ENCODE results near the gene CSF2.

CSF2 gene

GRCh38 chr5:132073231-132074013 is at the start of gene CSF2:
CSF2 (plus strand) TSS chr5:132073789; CDS start chr5:132073824, 35 bp downstream.
- no peak for DNase-seq (ENCODE audit: low read depth in 3 of 3, low spot score in 1 of 3)

- no peak for DNase-seq (ENCODE audit: low read depth in 3 of 3, low spot score in 1 of 3)
Measured at GRCh38 chr5:132024117-132024435, 49.5 kb upstream of the CSF2 start.

DNA sequence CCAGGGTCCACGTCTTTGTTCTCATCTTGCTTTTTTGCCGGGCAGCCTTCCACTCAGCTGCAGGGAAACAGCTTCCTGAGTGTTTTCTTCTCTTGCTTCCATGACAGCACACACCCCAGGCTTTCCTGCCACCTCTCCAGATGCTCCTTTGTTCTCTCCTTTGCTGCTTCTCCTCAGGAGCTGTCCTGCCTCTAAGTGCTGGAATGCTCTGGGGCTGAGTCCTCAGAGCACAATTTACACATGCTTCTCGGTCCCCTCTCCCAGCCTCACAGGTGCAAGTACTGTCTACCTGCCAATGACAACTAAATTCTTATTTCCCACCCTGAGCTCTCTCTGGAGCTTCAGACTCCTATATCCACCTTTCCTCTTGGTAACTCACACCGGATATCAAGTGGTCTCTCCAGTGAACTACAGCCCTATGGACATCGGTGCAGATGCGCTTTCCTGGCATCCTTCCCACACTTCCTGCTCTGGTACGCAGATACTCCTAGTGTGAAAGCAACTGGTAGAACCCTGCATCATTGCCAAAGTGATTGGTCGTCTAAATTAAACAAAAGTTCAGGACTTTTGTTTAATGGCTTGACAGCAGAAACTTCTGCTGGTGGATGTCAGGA is 48.7 kb upstream of the CSF2 start:
- DNase-seq (ENCODE audit: low read depth in 3 of 3, low spot score in 1 of 3), result no peak

DNA sequence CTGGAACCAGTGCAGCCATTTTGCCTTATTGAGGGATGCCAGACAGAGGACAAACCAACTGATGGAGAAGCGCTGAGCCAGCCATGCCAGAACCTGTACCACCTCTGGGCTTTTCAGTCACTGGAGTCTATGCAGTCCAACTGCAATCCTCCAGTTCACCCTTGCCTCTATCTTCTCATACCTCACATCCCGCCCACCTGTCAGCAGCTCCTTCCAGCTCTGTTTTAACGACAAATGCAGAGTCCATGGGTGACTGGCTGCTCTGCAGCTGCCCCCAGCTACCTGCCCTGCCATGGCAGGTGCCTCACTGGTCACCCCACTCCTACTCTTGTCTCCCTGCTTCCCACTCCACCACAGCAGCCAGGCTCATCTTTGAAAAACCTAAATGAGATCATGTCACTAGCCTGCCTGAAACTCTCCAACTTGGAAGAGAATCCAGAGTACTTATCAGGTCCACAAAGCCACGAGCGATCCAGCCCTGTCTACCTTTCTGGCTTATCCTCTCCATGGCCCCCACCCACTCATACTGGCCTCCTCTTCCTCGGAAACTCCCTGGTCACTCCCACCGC is 48.1 kb upstream of the CSF2 start:
- no peak for DNase-seq (ENCODE audit: low read depth in 3 of 3, low spot score in 1 of 3)

DNA sequence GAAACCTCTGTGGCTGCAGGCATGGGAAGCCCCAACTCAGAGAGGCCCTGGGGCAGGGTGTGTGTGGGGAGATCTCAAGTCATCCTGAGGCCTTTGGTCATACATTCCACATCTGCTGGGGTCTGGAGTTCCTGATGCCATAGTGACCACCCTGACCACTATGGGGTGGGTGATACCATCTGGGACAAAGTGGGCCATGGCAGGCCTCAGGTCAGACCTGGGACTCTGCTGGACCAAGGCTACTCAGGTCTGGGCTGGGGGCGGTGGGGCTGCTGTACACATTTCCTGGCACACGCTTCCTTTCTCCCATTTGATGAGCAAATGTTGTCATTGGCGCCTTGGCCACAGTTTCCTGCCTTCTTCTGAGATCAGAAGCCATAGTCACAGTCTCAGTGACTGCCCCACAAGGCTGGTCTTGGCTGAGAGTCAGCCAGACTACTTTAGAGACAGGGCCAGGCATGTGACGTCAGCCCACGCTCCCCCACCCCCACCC is 47.0 kb upstream of the CSF2 start:
- no peak for DNase-seq (ENCODE audit: low read depth in 3 of 3, low spot score in 1 of 3)

- no peak for DNase-seq (ENCODE audit: low read depth in 3 of 3, low spot score in 1 of 3)
Measured at GRCh38 chr5:132027027-132027426, 46.6 kb upstream of the CSF2 start.

DNA sequence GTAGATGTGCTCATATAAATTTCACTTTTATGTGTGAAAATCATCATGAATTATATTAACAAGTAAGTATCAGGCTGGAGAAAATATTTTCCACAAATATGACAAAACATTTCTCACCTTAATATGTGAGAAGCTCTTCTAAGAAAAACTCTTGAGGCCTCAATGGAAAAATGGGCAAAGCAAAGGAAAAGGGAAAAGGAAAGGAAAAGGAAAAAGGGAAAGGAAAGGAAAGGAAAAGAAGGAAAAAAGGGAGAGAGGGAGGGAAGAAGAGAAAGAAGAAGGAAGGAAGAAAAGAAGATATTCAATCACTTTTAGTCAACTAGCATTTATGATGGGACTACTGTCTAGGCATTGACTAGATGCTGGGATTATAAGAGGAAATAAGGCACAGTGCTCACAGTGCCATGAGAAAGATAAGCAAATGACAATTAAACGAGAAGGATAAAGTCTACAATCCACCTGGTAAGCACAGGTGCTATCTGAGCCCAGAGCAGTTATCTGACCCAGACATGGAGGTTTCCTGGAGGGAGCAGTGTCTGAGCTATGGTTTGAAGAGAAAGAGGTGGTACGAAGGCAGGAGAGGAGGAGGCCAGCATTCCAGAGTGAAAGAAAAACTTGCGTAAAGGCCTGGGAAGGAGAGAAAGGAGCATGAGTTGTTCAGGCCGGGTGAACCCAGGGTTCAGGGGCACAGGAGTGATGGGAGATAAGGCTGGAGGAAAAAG is 43.8 kb upstream of the CSF2 start:
- DNase-seq (ENCODE audit: low read depth in 3 of 3, low spot score in 1 of 3), result no peak

GRCh38 chr5:132030610-132031009 is 43.0 kb upstream of the CSF2 start:
- no peak for DNase-seq (ENCODE audit: low read depth in 3 of 3, low spot score in 1 of 3)

- no peak for DNase-seq (ENCODE audit: low read depth in 3 of 3, low spot score in 1 of 3)
Measured at GRCh38 chr5:132032196-132032595, 41.4 kb upstream of the CSF2 start.

GRCh38 chr5:132033122-132033521 is 40.5 kb upstream of the CSF2 start:
- no peak for DNase-seq (ENCODE audit: low read depth in 3 of 3, low spot score in 1 of 3)

DNA sequence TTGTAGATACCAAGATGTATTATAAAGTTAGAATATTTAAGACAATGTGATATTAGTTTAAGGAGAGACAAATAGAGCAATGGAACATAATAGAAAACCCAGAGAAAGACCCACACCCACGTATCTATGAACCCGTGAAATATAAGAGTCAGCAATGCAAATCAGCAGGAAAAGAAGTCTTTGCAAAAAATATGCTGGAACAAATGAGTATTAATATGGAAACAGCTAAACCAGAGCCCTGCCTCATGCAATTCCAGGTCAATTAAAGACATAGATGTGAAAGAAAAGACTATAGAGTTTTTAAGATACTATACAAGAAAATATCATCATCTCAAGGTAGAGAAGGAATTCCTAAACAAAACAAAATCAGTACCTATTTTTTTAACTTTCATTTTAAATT is 36.2 kb upstream of the CSF2 start:
- no peak for DNase-seq (ENCODE audit: low read depth in 3 of 3, low spot score in 1 of 3)

GRCh38 chr5:132044207-132044606 is 29.4 kb upstream of the CSF2 start:
- no peak for DNase-seq (ENCODE audit: low read depth in 3 of 3, low spot score in 1 of 3)

GRCh38 chr5:132046880-132047299 is 26.7 kb upstream of the CSF2 start:
- no peak for DNase-seq (ENCODE audit: low read depth in 3 of 3, low spot score in 1 of 3)

DNA sequence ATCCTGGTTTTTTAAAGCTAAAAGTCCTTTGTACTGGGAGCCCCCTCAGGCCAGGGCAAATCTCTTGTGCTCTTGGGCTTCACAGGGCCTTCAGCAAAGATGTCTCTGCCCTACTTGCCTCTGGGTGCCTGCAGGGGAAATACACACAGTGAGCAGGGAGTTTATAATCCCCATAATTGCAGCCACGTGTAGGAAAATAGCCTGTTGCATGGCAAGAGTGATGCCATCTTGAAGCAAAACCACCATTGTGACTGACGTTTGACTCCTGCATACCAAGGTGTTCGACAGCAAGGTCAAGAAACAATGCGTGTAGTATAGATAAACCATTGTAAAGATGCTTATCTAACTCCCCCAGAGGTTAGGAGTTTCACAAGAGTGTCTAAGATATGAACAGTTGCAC is 24.5 kb upstream of the CSF2 start:
- no peak for DNase-seq (ENCODE audit: low read depth in 3 of 3, low spot score in 1 of 3)

- no peak for DNase-seq (ENCODE audit: low read depth in 3 of 3, low spot score in 1 of 3)
Measured at GRCh38 chr5:132049559-132049958, 24.0 kb upstream of the CSF2 start.

- DNase-seq (ENCODE audit: low read depth in 3 of 3, low spot score in 1 of 3), result no peak
Measured at GRCh38 chr5:132050136-132050535, 23.5 kb upstream of the CSF2 start.

DNA sequence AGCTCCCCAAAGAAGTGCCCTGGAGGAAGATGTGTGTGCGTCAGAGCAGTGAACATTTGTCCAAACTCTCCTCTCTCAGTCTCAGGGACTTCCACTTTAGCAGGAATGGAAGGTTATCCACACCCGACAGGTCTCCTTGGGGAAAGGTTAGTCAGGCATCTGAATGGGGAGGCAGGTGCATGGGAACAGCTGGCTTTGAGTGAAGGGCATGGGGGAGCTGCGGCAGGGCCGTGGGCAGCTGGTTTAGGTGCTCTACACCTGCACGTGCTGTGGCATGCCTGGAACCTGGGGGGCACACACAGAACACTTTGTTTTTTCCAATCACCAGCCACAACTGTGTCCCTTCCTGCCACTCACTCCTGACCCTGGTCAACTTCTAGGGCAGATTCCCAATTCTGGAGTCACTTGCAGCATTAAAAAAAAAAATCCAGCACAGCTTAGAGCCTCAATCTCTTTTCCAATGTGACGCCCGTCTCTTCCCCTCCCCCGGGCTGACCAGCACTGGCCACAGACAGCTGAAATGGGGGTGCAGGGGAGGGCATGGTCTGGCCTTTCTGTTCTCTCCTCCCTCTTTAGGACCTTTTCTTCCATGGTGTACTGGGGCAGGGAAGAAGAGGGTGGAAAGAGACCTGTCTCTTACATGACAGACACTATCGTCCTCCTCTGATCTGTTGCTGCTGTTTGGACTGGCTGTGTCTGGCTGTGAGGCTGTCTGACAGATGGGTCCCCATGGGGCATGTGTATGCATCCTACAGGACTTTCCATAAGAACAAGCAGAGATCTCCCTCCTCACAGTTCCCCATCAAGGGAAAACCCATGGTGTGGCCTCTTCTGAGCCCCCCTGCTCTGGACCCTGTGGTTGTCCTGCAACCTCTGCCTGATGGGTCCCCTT is 22.7 kb upstream of the CSF2 start:
- DNase-seq (ENCODE audit: low read depth in 3 of 3, low spot score in 1 of 3), result no peak

- DNase-seq (ENCODE audit: low read depth in 3 of 3, low spot score in 1 of 3), result no peak
Measured at GRCh38 chr5:132052520-132052919, 21.1 kb upstream of the CSF2 start.

GRCh38 chr5:132053483-132053882 is 20.1 kb upstream of the CSF2 start:
- no peak for DNase-seq (ENCODE audit: low read depth in 3 of 3, low spot score in 1 of 3)

GRCh38 chr5:132054031-132054696 is 19.4 kb upstream of the CSF2 start:
- no peak for DNase-seq (ENCODE audit: low read depth in 3 of 3, low spot score in 1 of 3)

All from stimulated activated CD4-positive, alpha-beta T cell treated with anti-CD3 and anti-CD28 coated beads, TNF-alpha, amount 100 ng/mL, for 1 hour (primary cell).